IMR-90 (cell line): ENCODE data around the gene CDH13. TPM values are rescaled to one million over a fixed set of nuclear protein-coding genes. Genes with fewer than 3 reads are reported as not detected.

Experiments
- ATAC-seq: fragments of 200-7000 bp; cut with Tn5 transposase; 2 replicates; pipeline ENCODE4 v1.9.1; 2020; ENCODE audit warnings: low read depth, mild to moderate bottlenecking, moderate library complexity
- BruUV-seq: library from RNA; stranded (reverse); fragments of 400-500 nt; replicated peaks from 2 replicates; lab custom pipeline; 2021; lab: Mats Ljungman, UMichigan
- CTCF ChIA-PET: fragments of 300-600 bp; formaldehyde crosslinking; extraction: SDS; loops from one replicate; lab custom pipeline; 2021; ENCODE audit warnings: antibody characterized with exemption; lab: Yijun Ruan, JAX
- POLR2A ChIA-PET: fragments of 300-600 bp; sonication (Branson Sonifier 250); formaldehyde crosslinking; loops from one replicate; lab custom pipeline; 2022; ENCODE audit warnings: antibody characterized with exemption; ENCODE audit not compliant: unreplicated experiment; lab: Charles Lee
- DNase-seq: peaks from one replicate; pipeline ENCODE4 v3.0.0; 2013
- H2AFZ ChIP-seq: replicated peaks from 2 replicates; pipeline ENCODE3; 2013; ENCODE audit warnings: low read length, mild to moderate bottlenecking; ENCODE audit not compliant: poor library complexity
- H2AK5ac ChIP-seq: 2 replicates; pipeline ENCODE4 v1.6.1; 2013; ENCODE audit warnings: low read depth, low read length, inconsistent platforms
- H2AK9ac ChIP-seq: replicated peaks from 2 replicates; pipeline ENCODE3; 2013; ENCODE audit warnings: mild to moderate bottlenecking, low read depth, low read length, moderate library complexity; ENCODE audit not compliant: poor library complexity
- H2BK120ac ChIP-seq: 2 replicates; pipeline ENCODE4 v1.6.1; 2013; ENCODE audit warnings: low read depth, low read length, inconsistent platforms
- H2BK15ac ChIP-seq: 3 replicates; pipeline ENCODE4 v1.6.1; 2013; ENCODE audit warnings: low read depth, low read length, inconsistent platforms
- H2BK20ac ChIP-seq: 2 replicates; pipeline ENCODE4 v1.6.1; 2013; ENCODE audit warnings: low read depth, mild to moderate bottlenecking, inconsistent platforms, low read length, moderate library complexity
- H2BK5ac ChIP-seq: 2 replicates; pipeline ENCODE4 v1.6.1; 2013; ENCODE audit warnings: mild to moderate bottlenecking, low read depth, low read length, inconsistent platforms; ENCODE audit not compliant: poor library complexity, severe bottlenecking
- H3K14ac ChIP-seq: replicated peaks from 2 replicates; pipeline ENCODE4 v1.6.1; 2013; ENCODE audit warnings: low read depth, low read length, inconsistent platforms
- H3K18ac ChIP-seq: 2 replicates; pipeline ENCODE4 v1.6.1; 2013; ENCODE audit warnings: low read depth, low read length, control low read depth
- H3K23ac ChIP-seq: 2 replicates; pipeline ENCODE4 v1.6.1; 2013; ENCODE audit warnings: low read depth, low read length, inconsistent platforms
- H3K27ac ChIP-seq: 2 replicates; pipeline ENCODE4 v1.5.1; 2013; ENCODE audit warnings: mild to moderate bottlenecking, control low read depth, low read length; ENCODE audit not compliant: insufficient read depth
- H3K27me3 ChIP-seq: 2 replicates; pipeline ENCODE4 v1.6.1; 2013; ENCODE audit warnings: low read length; ENCODE audit not compliant: control insufficient read depth, insufficient read depth
- H3K36me3 ChIP-seq: 2 replicates; pipeline ENCODE4 v1.6.1; 2013; ENCODE audit warnings: low read length, mixed read lengths; ENCODE audit not compliant: control insufficient read depth, insufficient read depth
- H3K4ac ChIP-seq: 2 replicates; pipeline ENCODE4 v1.6.1; 2013; ENCODE audit warnings: low read depth, low read length, inconsistent platforms
- H3K4me1 ChIP-seq: 2 replicates; pipeline ENCODE4 v1.6.1; 2013; ENCODE audit warnings: low read length, mixed read lengths; ENCODE audit not compliant: control insufficient read depth, insufficient read depth
- H3K4me2 ChIP-seq: 2 replicates; pipeline ENCODE4 v1.6.1; 2013; ENCODE audit warnings: low read depth, mild to moderate bottlenecking, control low read depth, low read length, moderate library complexity
- H3K4me3 ChIP-seq: 2 replicates; pipeline ENCODE4 v1.5.1; 2013; ENCODE audit warnings: low read depth, mild to moderate bottlenecking, control low read depth, low read length, moderate library complexity; ENCODE audit not compliant: insufficient read depth
- H3K56ac ChIP-seq: 2 replicates; pipeline ENCODE4 v1.6.1; 2013; ENCODE audit warnings: low read length, inconsistent platforms; ENCODE audit not compliant: insufficient read depth; ENCODE audit errors: extremely low read depth
- H3K79me1 ChIP-seq, 2 experiments: 2 replicates each; pipeline ENCODE4 v1.6.1; 2013; ENCODE audit warnings: low read length in 2 of 2, inconsistent platforms in 1 of 2, low read depth in 1 of 2
- H3K9ac ChIP-seq: 2 replicates; pipeline ENCODE4 v1.6.1; 2013; ENCODE audit warnings: low read depth, low read length, control low read depth
- H3K9me1 ChIP-seq: 2 replicates; pipeline ENCODE4 v1.6.1; 2013; ENCODE audit warnings: low read length, inconsistent platforms; ENCODE audit not compliant: insufficient read depth
- H3K9me3 ChIP-seq: 2 replicates; pipeline ENCODE4 v1.6.1; 2013; ENCODE audit warnings: low read length; ENCODE audit not compliant: control insufficient read depth, insufficient read depth
- H4K20me1 ChIP-seq: 2 replicates; pipeline ENCODE4 v1.6.1; 2013; ENCODE audit warnings: low read length, inconsistent platforms; ENCODE audit not compliant: insufficient read depth
- H4K5ac ChIP-seq: 2 replicates; pipeline ENCODE4 v1.6.1; 2013; ENCODE audit warnings: mild to moderate bottlenecking, low read depth, low read length, control low read depth
- H4K8ac ChIP-seq, 2 experiments: 2 replicates each; pipeline ENCODE4 v1.6.1; 2013; ENCODE audit warnings: low read depth in 2 of 2, low read length in 2 of 2, control low read depth in 1 of 2, inconsistent platforms in 1 of 2
- H4K91ac ChIP-seq: 2 replicates; pipeline ENCODE4 v1.6.1; 2013; ENCODE audit warnings: low read depth, low read length, inconsistent platforms; ENCODE audit not compliant: insufficient read depth
- BHLHE40 ChIP-seq: fragments of 150-350 bp; IDR thresholded peaks from 2 replicates; pipeline ENCODE4 v1.6.1; 2016; ENCODE audit warnings: mild to moderate bottlenecking, low read depth, low read length
- CEBPB ChIP-seq: IDR thresholded peaks from 2 replicates; pipeline ENCODE4 v1.6.1; 2012; ENCODE audit warnings: low read depth, low read length, improper control_type of control experiment
- CHD1 ChIP-seq: IDR thresholded peaks from 2 replicates; pipeline ENCODE4 v1.6.1; 2012; ENCODE audit warnings: low read depth, low read length, improper control_type of control experiment
- FOS ChIP-seq: fragments of 150-350 bp; IDR thresholded peaks from 2 replicates; pipeline ENCODE4 v1.6.1; 2016; ENCODE audit warnings: low read depth, low read length
- MAFK ChIP-seq: IDR thresholded peaks from 2 replicates; pipeline ENCODE4 v1.6.1; 2012; ENCODE audit warnings: low read depth, low read length, improper control_type of control experiment
- NFE2L2 ChIP-seq: fragments of 150-350 bp; IDR thresholded peaks from 2 replicates; pipeline ENCODE4 v1.6.1; 2016; ENCODE audit warnings: low read depth, mild to moderate bottlenecking, low read length
- RAD21 ChIP-seq: IDR thresholded peaks from 2 replicates; pipeline ENCODE4 v1.6.1; 2012; ENCODE audit warnings: low read length, improper control_type of control experiment
- RCOR1 ChIP-seq: IDR thresholded peaks from 2 replicates; pipeline ENCODE4 v1.6.1; 2012; ENCODE audit warnings: mild to moderate bottlenecking, low read length, improper control_type of control experiment; ENCODE audit not compliant: insufficient replicate concordance
- RFX5 ChIP-seq: IDR thresholded peaks from 2 replicates; pipeline ENCODE4 v1.8.0; 2012; ENCODE audit warnings: low read depth, mild to moderate bottlenecking, low read length, moderate library complexity
- SMC3 ChIP-seq: fragments of 150-350 bp; IDR thresholded peaks from 2 replicates; pipeline ENCODE4 v1.6.1; 2016; ENCODE audit warnings: low read depth, mild to moderate bottlenecking, antibody characterized with exemption, low read length, moderate library complexity
- WGBS, 2 experiments: methylation state at CpG; one replicate each; pipeline versions ENCODE4 v1.1.5 to v1.1.7; 2013; ENCODE audit warnings: missing lambda C conversion rate in 2 of 2; ENCODE audit not compliant: insufficient read length in 1 of 2; ENCODE audit errors: extremely low coverage in 2 of 2; 5-methylcytosine and 5-hydroxymethylcytosine counted together
- dilution Hi-C: fragments of 300-500 bp; cut with HindIII; formaldehyde crosslinking; loops from one replicate; pipeline ENCODE4 v1.14.3; 2018; ENCODE audit warnings: low sequenced_read_pairs; ENCODE audit not compliant: unreplicated experiment
- in situ Hi-C: fragments of 300-500 bp; cut with MboI; formaldehyde crosslinking; loops from 3 replicates; pipeline ENCODE4 v1.14.3; 2019; ENCODE audit warnings: low sequenced_read_pairs, inconsistent platforms, mixed read lengths
- intact Hi-C: fragments of 100-400 bp; cut with micrococcal nuclease; formaldehyde crosslinking; loops from 2 replicates; pipeline ENCODE4 v1.10.0; 2022
- polyA plus RNA-seq, 3 experiments: library from polyadenylated mRNA; depleted of rRNA; stranded (reverse); fragments of >200 nt; gene quantifications; 2 replicates each; pipeline ENCODE4 v1.2.3, GENCODE V29; 2012; ENCODE audit warnings: low replicate concordance in 1 of 3
- total RNA-seq: library from RNA; depleted of rRNA; stranded (reverse); fragments of >200 nt; gene quantifications from 2 replicates; pipeline ENCODE4 v1.2.3, GENCODE V29; 2012
- TF ChIP-seq, protein P1 (sequence below): fragments of 150-350 bp; IDR thresholded peaks from 2 replicates; pipeline ENCODE4 v1.6.1; 2016; ENCODE audit warnings: low read depth, mild to moderate bottlenecking, low read length, moderate library complexity, borderline replicate concordance
- TF ChIP-seq, protein P2 (sequence below): conservative IDR thresholded peaks from 2 replicates; pipeline ENCODE4 v1.5.1; 2012; ENCODE audit warnings: mild to moderate bottlenecking, low read depth, low read length, improper control_type of control experiment

CDH13 gene
- total and polyA plus RNA-seq, 2 of the 4 experiments (the other 2 are of a cell fraction): 61.6 to 74.7 TPM

DNA sequence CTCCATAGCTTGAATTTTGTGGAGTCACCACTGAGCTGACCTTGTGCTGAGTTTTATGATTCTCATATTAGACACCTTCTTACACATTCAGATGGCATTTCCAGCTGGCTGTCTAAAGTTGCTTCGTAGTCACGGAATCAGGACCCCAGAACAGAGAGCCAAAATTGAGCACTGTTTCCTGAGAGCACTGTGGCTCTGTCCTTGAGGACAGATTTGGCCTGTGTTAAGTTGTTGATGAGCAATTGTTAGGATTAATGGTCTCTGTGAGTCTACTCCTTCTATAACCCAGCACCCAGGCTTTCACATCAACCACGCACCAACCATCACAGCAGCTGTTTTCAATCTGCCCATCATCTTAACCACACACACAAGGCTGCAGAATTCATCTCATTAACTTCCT, 903.5 kb downstream of the CDH13 start:
- Histone ChIP-seq H4K20me1 (no peaks in the 10 kb centered on the region), H3K18ac (no peak overlapping the region), H3K27ac (no peak overlapping the region), H3K4me2 (peak overlapping the region; percentile 17; the same call in 1 of the 2 replicates), H3K27me3 (no peaks in the 10 kb centered on the region), H2AFZ (peak overlapping the region; percentile 9), H3K36me3 (no peaks in the 10 kb centered on the region), H2AK9ac (no peak overlapping the region), H3K79me1 (peaks cover 0 to 6% of the 10 kb centered on the region in 2 experiments; a peak in 1 of 4 replicates), H2BK5ac (peak overlapping the region; percentile 48), H3K9me3 (no peaks in the 10 kb centered on the region), H3K4me3 (no peak overlapping the region), H2AK5ac (0 out of 2 replicates have a peak overlapping the region, but pooled peaks have one; percentile 43), H3K4me1 (peaks cover 6% of the 10 kb centered on the region; the same call in 1 of the 2 replicates), H3K56ac (no peak overlapping the region), H4K5ac (no peak overlapping the region), H2BK15ac (no peak overlapping the region), H2BK120ac (peak overlapping the region; percentile 85), H4K8ac (peak overlapping the region in 1 of 2 experiments; percentile 53; a peak in 1 of 4 replicates), H3K23ac (peak overlapping the region; percentile 62; the same call in 1 of the 2 replicates), H3K9me1 (peaks cover 7% of the 10 kb centered on the region; the same call in 1 of the 2 replicates), H3K4ac (peak overlapping the region; percentile 71; the same call in 1 of the 2 replicates), H3K9ac (no peak overlapping the region), H2BK20ac (peak overlapping the region; percentile 92; the same call in 1 of the 2 replicates), H3K14ac (peak overlapping the region; percentile 71), H4K91ac (no peak overlapping the region)
- peak; percentile 83 for DNase-seq
- intact Hi-C loops: no loop called here
- WGBS, 2 experiments: no CpG with 5 or more reads among the region's 3 CpGs
- dilution Hi-C loops: no loop called here
- ChIA-PET CTCF (no interaction called here), POLR2A (no interaction called here)
- ATAC-seq: peak; percentile 60
- BruUV-seq: no TSS peak
- no peak for TF ChIP-seq RFX5
- TF ChIP-seq, protein P1, sequence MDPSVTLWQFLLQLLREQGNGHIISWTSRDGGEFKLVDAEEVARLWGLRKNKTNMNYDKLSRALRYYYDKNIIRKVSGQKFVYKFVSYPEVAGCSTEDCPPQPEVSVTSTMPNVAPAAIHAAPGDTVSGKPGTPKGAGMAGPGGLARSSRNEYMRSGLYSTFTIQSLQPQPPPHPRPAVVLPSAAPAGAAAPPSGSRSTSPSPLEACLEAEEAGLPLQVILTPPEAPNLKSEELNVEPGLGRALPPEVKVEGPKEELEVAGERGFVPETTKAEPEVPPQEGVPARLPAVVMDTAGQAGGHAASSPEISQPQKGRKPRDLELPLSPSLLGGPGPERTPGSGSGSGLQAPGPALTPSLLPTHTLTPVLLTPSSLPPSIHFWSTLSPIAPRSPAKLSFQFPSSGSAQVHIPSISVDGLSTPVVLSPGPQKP: no peak
- no peak for TF ChIP-seq FOS
- no peak for TF ChIP-seq RCOR1
- no peak for TF ChIP-seq NFE2L2
- TF ChIP-seq CHD1: no peak
- no peak for TF ChIP-seq BHLHE40
- TF ChIP-seq RAD21: no peak
- no peak for TF ChIP-seq SMC3
- no peak for TF ChIP-seq CEBPB
- TF ChIP-seq, protein P2, sequence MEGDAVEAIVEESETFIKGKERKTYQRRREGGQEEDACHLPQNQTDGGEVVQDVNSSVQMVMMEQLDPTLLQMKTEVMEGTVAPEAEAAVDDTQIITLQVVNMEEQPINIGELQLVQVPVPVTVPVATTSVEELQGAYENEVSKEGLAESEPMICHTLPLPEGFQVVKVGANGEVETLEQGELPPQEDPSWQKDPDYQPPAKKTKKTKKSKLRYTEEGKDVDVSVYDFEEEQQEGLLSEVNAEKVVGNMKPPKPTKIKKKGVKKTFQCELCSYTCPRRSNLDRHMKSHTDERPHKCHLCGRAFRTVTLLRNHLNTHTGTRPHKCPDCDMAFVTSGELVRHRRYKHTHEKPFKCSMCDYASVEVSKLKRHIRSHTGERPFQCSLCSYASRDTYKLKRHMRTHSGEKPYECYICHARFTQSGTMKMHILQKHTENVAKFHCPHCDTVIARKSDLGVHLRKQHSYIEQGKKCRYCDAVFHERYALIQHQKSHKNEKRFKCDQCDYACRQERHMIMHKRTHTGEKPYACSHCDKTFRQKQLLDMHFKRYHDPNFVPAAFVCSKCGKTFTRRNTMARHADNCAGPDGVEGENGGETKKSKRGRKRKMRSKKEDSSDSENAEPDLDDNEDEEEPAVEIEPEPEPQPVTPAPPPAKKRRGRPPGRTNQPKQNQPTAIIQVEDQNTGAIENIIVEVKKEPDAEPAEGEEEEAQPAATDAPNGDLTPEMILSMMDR: no peak
- TF ChIP-seq MAFK: no peak
- in situ Hi-C loops: no loop called here
